ENCODE data around the gene DLG2. TPM values are rescaled to one million over a fixed set of nuclear protein-coding genes. Genes with fewer than 3 reads are reported as not detected.

DLG2 gene
- polyA plus RNA-seq, 1 experiment = 0.68 TPM

DNA sequence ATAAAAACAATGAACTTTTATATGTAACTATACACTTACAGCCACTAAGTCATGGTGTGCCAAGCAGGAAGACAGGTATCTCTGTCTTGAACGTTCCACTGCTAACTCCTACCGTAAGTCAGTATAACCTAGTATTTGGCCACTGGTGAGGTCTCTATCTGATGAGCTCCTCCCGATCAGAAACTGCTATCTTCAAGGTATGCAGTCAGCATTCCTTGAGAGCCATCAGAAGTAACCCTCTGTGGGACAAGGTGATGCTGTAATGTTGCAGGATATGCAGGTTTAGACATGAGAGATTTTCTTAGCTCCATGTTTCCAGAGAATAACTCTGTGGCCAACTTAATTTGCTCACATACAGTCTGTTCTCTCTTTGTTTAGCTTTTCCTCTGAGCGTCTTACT, 1943.1 kb downstream of the DLG2 start:
- Histone ChIP-seq H3K9me3 (ENCODE audit: control insufficient read depth, insufficient read depth, low read length) (no peaks in the 10 kb centered on the region), H3K27ac (ENCODE audit: low read depth, low read length) (no peak overlapping the region), H3K4me3 (ENCODE audit: low read depth, low read length) (no peak overlapping the region), H3K27me3 (ENCODE audit: control insufficient read depth, insufficient read depth, low read length) (peaks cover 3% of the 10 kb centered on the region)
- POLR2A ChIA-PET = no interaction called here
- no peak for DNase-seq (ENCODE audit: low read depth, low spot score)
- CTCF ChIA-PET = interaction anchor here (1.1 kb wide), 1 partner anchor 840 kb away, joined by 3 read pairs; no protein-coding TSS in a partner anchor
- TF ChIP-seq, protein P1, sequence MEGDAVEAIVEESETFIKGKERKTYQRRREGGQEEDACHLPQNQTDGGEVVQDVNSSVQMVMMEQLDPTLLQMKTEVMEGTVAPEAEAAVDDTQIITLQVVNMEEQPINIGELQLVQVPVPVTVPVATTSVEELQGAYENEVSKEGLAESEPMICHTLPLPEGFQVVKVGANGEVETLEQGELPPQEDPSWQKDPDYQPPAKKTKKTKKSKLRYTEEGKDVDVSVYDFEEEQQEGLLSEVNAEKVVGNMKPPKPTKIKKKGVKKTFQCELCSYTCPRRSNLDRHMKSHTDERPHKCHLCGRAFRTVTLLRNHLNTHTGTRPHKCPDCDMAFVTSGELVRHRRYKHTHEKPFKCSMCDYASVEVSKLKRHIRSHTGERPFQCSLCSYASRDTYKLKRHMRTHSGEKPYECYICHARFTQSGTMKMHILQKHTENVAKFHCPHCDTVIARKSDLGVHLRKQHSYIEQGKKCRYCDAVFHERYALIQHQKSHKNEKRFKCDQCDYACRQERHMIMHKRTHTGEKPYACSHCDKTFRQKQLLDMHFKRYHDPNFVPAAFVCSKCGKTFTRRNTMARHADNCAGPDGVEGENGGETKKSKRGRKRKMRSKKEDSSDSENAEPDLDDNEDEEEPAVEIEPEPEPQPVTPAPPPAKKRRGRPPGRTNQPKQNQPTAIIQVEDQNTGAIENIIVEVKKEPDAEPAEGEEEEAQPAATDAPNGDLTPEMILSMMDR (IDR thresholded peaks at IDR 0.05; ENCODE audit: low read depth, low read length) = no peak

DNA sequence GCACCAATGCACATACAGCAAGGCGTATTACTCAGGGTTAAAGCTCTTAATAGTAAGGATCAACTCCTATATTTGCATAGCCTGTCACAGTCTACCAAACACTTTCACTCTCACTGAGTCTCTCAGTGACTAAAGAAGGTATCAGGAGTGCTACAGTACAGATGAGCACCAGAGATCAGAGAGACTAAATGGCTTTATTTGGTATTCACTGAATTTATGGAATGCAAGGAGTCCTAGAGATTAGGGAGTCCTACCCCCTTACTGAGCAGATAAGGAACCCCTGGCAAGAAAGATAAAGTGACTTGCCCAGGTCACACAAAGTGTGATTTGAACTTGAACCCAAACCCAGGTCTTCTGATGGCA, 1944.6 kb downstream of the DLG2 start:
- CTCF ChIA-PET = no interaction called here
- POLR2A ChIA-PET = no interaction called here
- no peak for DNase-seq (ENCODE audit: low read depth, low spot score)
- H3K27ac ChIP-seq (ENCODE audit: low read depth, low read length) = no peak overlapping the region
- TF ChIP-seq, protein P1 (IDR thresholded peaks at IDR 0.05; ENCODE audit: low read depth, low read length) = no peak
- peaks cover 3% of the 10 kb centered on the region for H3K27me3 ChIP-seq (ENCODE audit: control insufficient read depth, insufficient read depth, low read length)
- no peaks in the 10 kb centered on the region for H3K9me3 ChIP-seq (ENCODE audit: control insufficient read depth, insufficient read depth, low read length)
- no peak overlapping the region for H3K4me3 ChIP-seq (ENCODE audit: low read depth, low read length)

DNA sequence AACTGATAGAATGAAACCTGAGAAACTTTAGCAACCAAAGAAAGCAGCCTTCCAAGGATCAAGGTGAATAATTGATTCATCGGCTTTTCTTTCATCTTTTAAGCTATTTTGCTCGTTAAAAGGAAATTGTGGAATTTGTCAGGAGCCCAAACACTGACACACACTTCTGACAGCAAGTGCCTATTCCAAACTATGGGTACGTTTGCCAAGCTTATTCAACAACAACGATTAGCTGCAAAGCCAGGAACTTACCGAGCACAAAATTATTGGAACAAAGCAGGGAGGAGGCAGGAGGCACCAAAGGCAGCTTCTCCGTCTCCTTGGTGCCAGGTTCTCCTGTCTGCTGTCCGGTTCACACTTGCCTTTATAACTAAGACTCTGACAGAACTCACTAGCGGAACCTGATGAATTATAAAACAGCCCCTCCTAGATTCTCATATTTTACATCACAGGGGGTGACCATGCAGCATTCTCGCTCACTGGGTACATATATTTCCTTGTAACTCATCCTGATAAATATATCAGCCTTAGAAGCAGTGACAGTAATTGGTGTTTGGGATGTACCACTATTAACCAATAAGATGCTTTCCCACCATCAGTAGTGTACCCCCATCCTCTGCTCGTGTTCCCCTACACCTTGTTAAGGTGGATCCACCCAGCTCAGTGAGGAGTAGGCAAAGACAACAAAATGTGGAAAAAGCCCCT, 1945.1 kb downstream of the DLG2 start:
- no peak for DNase-seq (ENCODE audit: low read depth, low spot score)
- ChIA-PET POLR2A (no interaction called here), CTCF (interaction anchor here (1.4 kb wide), 1 partner anchor 11 kb away, joined by 5 read pairs; no protein-coding TSS in a partner anchor)
- Histone ChIP-seq H3K4me3 (ENCODE audit: low read depth, low read length) (no peak overlapping the region), H3K27me3 (ENCODE audit: control insufficient read depth, insufficient read depth, low read length) (peaks cover 3% of the 10 kb centered on the region), H3K27ac (ENCODE audit: low read depth, low read length) (no peak overlapping the region), H3K9me3 (ENCODE audit: control insufficient read depth, insufficient read depth, low read length) (no peaks in the 10 kb centered on the region)
- TF ChIP-seq, protein P1 (IDR thresholded peaks at IDR 0.05; ENCODE audit: low read depth, low read length) = no peak

DNA sequence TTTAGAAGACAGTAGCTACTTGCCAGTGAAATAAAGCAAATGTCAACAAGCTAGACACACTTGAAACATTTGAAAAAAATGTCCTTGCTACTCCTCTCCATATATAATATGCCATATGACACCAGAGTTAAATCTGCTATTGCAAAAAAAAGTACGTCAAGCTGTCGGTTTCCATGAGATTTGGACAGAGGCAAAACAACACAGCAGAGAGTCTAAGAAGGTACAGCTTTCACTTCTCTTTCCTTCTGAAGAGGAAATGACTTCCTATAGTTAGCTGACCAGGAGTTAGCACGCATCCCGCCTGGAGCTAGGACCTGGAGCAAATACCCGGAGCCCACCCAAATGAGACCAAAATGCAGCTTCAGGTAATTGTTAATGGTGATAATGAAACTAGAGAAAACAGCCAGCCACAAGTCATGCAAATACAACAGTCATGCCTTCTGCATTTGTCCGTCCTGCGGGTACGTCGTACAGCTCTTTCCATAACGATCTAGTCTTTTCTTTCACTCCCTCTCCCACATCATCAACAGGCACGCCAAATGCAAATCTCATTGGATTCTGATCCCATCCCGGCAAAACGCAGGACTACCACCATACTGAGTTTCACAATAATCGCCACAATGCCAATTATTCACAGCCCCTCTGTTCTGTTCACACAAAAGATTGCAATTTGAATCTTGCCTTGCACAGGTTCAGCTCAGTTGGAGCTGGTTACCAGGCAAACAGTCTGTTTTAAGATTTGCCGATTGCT, 1945.9 kb downstream of the DLG2 start:
- TF ChIP-seq, protein P1 (IDR thresholded peaks at IDR 0.05; ENCODE audit: low read depth, low read length) = no peak
- Histone ChIP-seq H3K4me3 (ENCODE audit: low read depth, low read length) (no peak overlapping the region), H3K9me3 (ENCODE audit: control insufficient read depth, insufficient read depth, low read length) (no peaks in the 10 kb centered on the region), H3K27ac (ENCODE audit: low read depth, low read length) (no peak overlapping the region), H3K27me3 (ENCODE audit: control insufficient read depth, insufficient read depth, low read length) (peaks cover 3% of the 10 kb centered on the region)
- CTCF ChIA-PET = interaction anchor here (1.4 kb wide), 1 partner anchor 10 kb away, joined by 5 read pairs; no protein-coding TSS in a partner anchor
- DNase-seq (ENCODE audit: low read depth, low spot score) = no peak
- POLR2A ChIA-PET = no interaction called here

DNA sequence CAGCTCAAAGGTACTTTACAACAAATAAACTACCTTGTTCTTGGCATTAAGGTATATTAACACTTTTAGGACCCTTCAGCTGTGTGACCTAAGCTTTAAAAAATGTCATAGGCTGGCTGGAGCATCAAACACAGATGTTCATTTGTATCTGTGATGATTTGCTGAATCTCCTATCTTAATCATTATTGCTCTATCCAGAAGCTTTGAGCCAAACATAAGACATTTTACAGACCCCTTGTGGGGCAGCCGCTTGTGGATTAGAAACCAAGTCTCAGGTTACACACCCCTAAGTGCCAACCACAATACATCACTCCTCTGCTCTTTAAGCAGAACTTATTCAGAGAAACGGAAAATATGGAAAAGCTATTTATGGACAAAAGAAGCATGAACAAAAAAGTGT, 1946.8 kb downstream of the DLG2 start:
- Histone ChIP-seq H3K27ac (ENCODE audit: low read depth, low read length) (no peak overlapping the region), H3K27me3 (ENCODE audit: control insufficient read depth, insufficient read depth, low read length) (peaks cover 3% of the 10 kb centered on the region), H3K9me3 (ENCODE audit: control insufficient read depth, insufficient read depth, low read length) (no peaks in the 10 kb centered on the region), H3K4me3 (ENCODE audit: low read depth, low read length) (no peak overlapping the region)
- POLR2A ChIA-PET = no interaction called here
- CTCF ChIA-PET = interaction anchor here (1.1 kb wide), 1 partner anchor 387 kb away, joined by 5 read pairs; no protein-coding TSS in a partner anchor
- DNase-seq (ENCODE audit: low read depth, low spot score) = no peak
- TF ChIP-seq, protein P1 (IDR thresholded peaks at IDR 0.05; ENCODE audit: low read depth, low read length) = no peak
